ENCODE results near the gene TNFRSF18.

GRCh38 chr1:1240348-1240732 lies 33.9 kb upstream of the TNFRSF18 start:
- TF ChIP-seq POLR2A (IDR thresholded peaks at IDR 0.05; ENCODE audit: low read depth, low read length) (no peak), POLR2AphosphoS5 (IDR thresholded peaks at IDR 0.05; ENCODE audit: low read depth, low read length) (no peak), TAF1 (IDR thresholded peaks at IDR 0.05; ENCODE audit: borderline replicate concordance, low read depth, low read length) (no peak)

Data from GM12892 (cell line).